Memory B cell (primary cell): ENCODE data around the gene KDM6B.

Experiments used
- ATAC-seq: fragments of 150-1000 bp; cut with Tn5 transposase; 2 replicates; pipeline ENCODE4 v1.10.0; 2021; ENCODE audit warnings: low read depth, mild to moderate bottlenecking, moderate library complexity
- DNase-seq, 2 donors: peaks; one replicate each; pipeline ENCODE4 v3.0.0; 2022; ENCODE audit warnings: low spot score in 2 of 2
- H3K27ac Mint-ChIP-seq: one replicate; pipeline ENCODE4 v1.8.0; 2022; ENCODE audit warnings: mild to moderate bottlenecking, moderate library complexity, mixed read lengths
- H3K27me3 Mint-ChIP-seq: one replicate; pipeline ENCODE4 v1.8.0; 2022; ENCODE audit warnings: mixed read lengths
- H3K36me3 Mint-ChIP-seq: one replicate; pipeline ENCODE4 v1.8.0; 2022; ENCODE audit warnings: mild to moderate bottlenecking, mixed read lengths
- H3K4me1 Mint-ChIP-seq: one replicate; pipeline ENCODE4 v1.8.0; 2022; ENCODE audit warnings: mixed read lengths
- H3K4me3 Mint-ChIP-seq: one replicate; pipeline ENCODE4 v1.8.0; 2022; ENCODE audit warnings: mild to moderate bottlenecking, moderate library complexity, mixed read lengths
- H3K9me3 Mint-ChIP-seq: one replicate; pipeline ENCODE4 v1.8.0; 2022; ENCODE audit warnings: mixed read lengths

Gene KDM6B

DNA sequence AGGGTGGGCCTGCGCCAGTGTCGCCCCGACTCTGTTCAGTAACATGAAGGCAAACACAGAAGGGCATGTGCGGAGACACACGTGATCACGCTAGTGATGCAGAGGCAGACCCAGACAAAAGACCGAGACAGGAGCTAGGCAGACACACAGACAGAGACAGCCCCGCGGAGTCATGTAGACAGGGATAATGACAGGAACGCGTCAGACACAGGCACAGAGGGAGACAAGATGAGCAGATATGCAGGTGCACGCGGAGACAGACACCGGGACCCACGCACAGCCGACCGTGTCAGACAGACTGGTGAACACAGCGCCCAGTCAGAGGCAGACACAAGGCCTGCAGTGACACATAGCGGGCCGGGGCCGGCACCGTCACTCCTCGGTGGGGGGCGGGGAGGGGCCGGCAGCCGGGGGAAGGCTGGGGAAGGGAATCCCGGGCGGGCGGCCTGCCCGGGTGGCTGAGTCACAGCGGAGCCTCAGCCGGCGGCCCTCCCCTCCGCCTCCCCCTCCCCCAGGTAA is 7.4 kb downstream of the KDM6B start:
- H3K27me3 Mint-ChIP-seq = no peaks in the 10 kb centered on the region
- H3K36me3 Mint-ChIP-seq = peaks cover 5% of the 10 kb centered on the region
- H3K4me3 Mint-ChIP-seq = peak overlapping the region; percentile 97
- peaks cover 56% of the 10 kb centered on the region for H3K4me1 Mint-ChIP-seq
- DNase-seq (peak; percentile 82 to 87), ATAC-seq (peak; percentile 27)
- H3K9me3 Mint-ChIP-seq = no peaks in the 10 kb centered on the region
- H3K27ac Mint-ChIP-seq = peak overlapping the region; percentile 99

DNA sequence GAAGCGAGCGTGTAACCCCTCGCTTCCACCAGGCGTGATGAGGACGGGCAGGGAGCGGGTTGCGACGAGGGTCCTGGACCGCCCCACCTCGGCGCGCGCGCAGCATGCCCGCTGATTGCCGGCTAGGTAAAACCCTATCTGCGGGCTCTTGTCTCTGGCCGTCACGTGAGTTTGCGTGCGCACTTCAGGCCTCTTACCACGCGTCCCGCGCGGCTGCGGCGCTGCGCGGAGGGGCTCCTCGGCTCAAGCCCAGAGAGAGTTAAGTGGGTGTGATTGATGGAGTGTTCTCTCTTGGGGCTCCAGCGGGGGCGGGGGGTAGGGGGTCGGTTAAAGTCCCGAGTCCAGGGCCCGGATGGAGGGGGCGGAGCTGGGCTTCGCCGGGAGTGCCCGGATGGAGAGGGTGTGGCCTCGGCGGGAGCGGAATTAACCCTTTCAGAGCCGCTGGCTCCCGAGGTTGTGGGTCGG is 7.9 kb downstream of the KDM6B start:
- H3K27ac Mint-ChIP-seq = peak overlapping the region; percentile 99
- DNase-seq (peak; percentile 84 to 94), ATAC-seq (peak; percentile 28)
- H3K36me3 Mint-ChIP-seq = peaks cover 8% of the 10 kb centered on the region
- no peaks in the 10 kb centered on the region for H3K9me3 Mint-ChIP-seq
- no peaks in the 10 kb centered on the region for H3K27me3 Mint-ChIP-seq
- peak overlapping the region; percentile 97 for H3K4me3 Mint-ChIP-seq
- peaks cover 53% of the 10 kb centered on the region for H3K4me1 Mint-ChIP-seq

GRCh38 chr17:7842380-7843256 is 8.6 kb downstream of the KDM6B start:
- DNase-seq (peak in 1 of 2 donors; percentile 97), ATAC-seq (peak; percentile 50)
- H3K36me3 Mint-ChIP-seq = peaks cover 10% of the 10 kb centered on the region
- H3K4me3 Mint-ChIP-seq = peak overlapping the region; percentile 97
- H3K27ac Mint-ChIP-seq = peak overlapping the region; percentile 99
- peaks cover 47% of the 10 kb centered on the region for H3K4me1 Mint-ChIP-seq
- no peaks in the 10 kb centered on the region for H3K27me3 Mint-ChIP-seq
- no peaks in the 10 kb centered on the region for H3K9me3 Mint-ChIP-seq

GRCh38 chr17:7843257-7843535 is 9.2 kb downstream of the KDM6B start:
- DNase-seq (peak in 1 of 2 donors; percentile 79), ATAC-seq (no peak)
- peaks cover 46% of the 10 kb centered on the region for H3K4me1 Mint-ChIP-seq
- peak overlapping the region; percentile 99 for H3K27ac Mint-ChIP-seq
- no peaks in the 10 kb centered on the region for H3K27me3 Mint-ChIP-seq
- peak overlapping the region; percentile 97 for H3K4me3 Mint-ChIP-seq
- peaks cover 11% of the 10 kb centered on the region for H3K36me3 Mint-ChIP-seq
- H3K9me3 Mint-ChIP-seq = no peaks in the 10 kb centered on the region

GRCh38 chr17:7843536-7844291 is 9.7 kb downstream of the KDM6B start:
- peak overlapping the region; percentile 97 for H3K4me3 Mint-ChIP-seq
- ATAC-seq (peak; percentile 26), DNase-seq (peak; percentile 93 to 94)
- H3K27me3 Mint-ChIP-seq = no peaks in the 10 kb centered on the region
- peaks cover 42% of the 10 kb centered on the region for H3K4me1 Mint-ChIP-seq
- peaks cover 13% of the 10 kb centered on the region for H3K36me3 Mint-ChIP-seq
- no peaks in the 10 kb centered on the region for H3K9me3 Mint-ChIP-seq
- peak overlapping the region; percentile 99 for H3K27ac Mint-ChIP-seq

- H3K4me3 Mint-ChIP-seq = peak overlapping the region; percentile 97
- ATAC-seq (peak; percentile 32), DNase-seq (peak; percentile 84 to 89)
- H3K4me1 Mint-ChIP-seq = peaks cover 35% of the 10 kb centered on the region
- H3K9me3 Mint-ChIP-seq = no peaks in the 10 kb centered on the region
- H3K27ac Mint-ChIP-seq = peak overlapping the region; percentile 99
- H3K36me3 Mint-ChIP-seq = peaks cover 13% of the 10 kb centered on the region
- H3K27me3 Mint-ChIP-seq = no peaks in the 10 kb centered on the region
Measured at GRCh38 chr17:7844292-7845154, 10.5 kb downstream of the KDM6B start.

DNA sequence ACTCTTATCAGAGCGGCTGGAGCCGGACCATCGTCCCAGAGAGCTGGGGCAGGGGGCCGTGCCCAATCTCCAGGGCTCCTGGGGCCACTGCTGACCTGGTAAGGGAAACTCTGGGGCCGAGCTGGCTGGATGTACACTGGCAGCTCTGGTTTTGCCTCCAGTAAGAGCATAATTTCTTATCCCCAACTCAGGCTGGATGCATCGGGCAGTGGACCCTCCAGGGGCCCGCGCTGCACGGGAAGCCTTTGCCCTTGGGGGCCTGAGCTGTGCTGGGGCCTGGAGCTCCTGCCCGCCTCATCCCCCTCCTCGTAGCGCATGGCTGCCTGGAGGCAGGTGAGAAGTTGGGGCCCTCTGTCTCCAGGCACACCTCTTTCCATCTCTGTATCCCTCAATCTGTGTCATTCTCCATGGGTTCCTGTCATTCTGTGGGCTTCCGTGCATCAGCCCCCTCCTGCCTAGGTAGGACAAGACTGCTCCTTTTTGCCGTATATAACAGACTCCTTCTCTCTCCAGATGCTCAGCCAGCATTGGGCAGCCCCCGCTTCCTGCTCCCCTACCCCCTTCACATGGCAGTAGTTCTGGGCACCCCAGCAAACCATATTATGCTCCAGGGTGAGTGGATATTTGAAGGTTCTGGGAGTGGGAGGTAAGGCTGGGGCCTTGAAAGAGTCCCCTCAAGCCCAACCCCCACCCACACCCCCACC is 11.5 kb downstream of the KDM6B start:
- peak overlapping the region; percentile 97 for H3K4me3 Mint-ChIP-seq

GRCh38 chr17:7846063-7846735 is 12.2 kb downstream of the KDM6B start:
- Mint-ChIP-seq H3K4me3 (peak overlapping the region; percentile 47), H3K27me3 (no peaks in the 10 kb centered on the region), H3K27ac (peak overlapping the region; percentile 99), H3K36me3 (peaks cover 9% of the 10 kb centered on the region), H3K9me3 (no peaks in the 10 kb centered on the region), H3K4me1 (peaks cover 27% of the 10 kb centered on the region)
- ATAC-seq = no peak
- DNase-seq = peak in 1 of 2 donors; percentile 20

More for the DNA sequence above, 11.5 kb downstream of the KDM6B start:
- DNase-seq = peak in 1 of 2 donors; percentile 38
- H3K36me3 Mint-ChIP-seq = peaks cover 11% of the 10 kb centered on the region
- H3K27ac Mint-ChIP-seq = peak overlapping the region; percentile 99
- H3K9me3 Mint-ChIP-seq = no peaks in the 10 kb centered on the region
- peaks cover 28% of the 10 kb centered on the region for H3K4me1 Mint-ChIP-seq
- H3K27me3 Mint-ChIP-seq = no peaks in the 10 kb centered on the region
- no peak for ATAC-seq

- Mint-ChIP-seq H3K36me3 (peaks cover 9% of the 10 kb centered on the region), H3K27me3 (no peaks in the 10 kb centered on the region), H3K4me1 (peaks cover 28% of the 10 kb centered on the region), H3K4me3 (no peak overlapping the region), H3K9me3 (no peaks in the 10 kb centered on the region), H3K27ac (peak overlapping the region; percentile 74)
- DNase-seq (peak; percentile 4 to 19), ATAC-seq (no peak)
Measured at GRCh38 chr17:7846765-7847661, 13.0 kb downstream of the KDM6B start.

GRCh38 chr17:7848131-7848579 is 14.1 kb downstream of the KDM6B start:
- Mint-ChIP-seq H3K9me3 (no peaks in the 10 kb centered on the region), H3K4me1 (peaks cover 26% of the 10 kb centered on the region), H3K4me3 (no peak overlapping the region), H3K27me3 (no peaks in the 10 kb centered on the region), H3K36me3 (peaks cover 9% of the 10 kb centered on the region), H3K27ac (no peak overlapping the region)
- ATAC-seq (no peak), DNase-seq (peak in 1 of 2 donors; percentile 23)

DNA sequence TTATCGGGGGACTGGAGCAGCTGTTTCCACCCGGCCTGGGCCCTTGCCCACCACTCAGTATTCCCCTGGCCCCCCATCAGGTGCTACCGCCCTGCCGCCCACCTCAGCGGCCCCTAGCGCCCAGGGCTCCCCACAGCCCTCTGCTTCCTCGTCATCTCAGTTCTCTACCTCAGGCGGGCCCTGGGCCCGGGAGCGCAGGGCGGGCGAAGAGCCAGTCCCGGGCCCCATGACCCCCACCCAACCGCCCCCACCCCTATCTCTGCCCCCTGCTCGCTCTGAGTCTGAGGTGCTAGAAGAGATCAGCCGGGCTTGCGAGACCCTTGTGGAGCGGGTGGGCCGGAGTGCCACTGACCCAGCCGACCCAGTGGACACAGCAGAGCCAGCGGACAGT is 14.7 kb downstream of the KDM6B start:
- H3K4me3 Mint-ChIP-seq = no peak overlapping the region
- ATAC-seq (no peak), DNase-seq (peak in 1 of 2 donors; percentile 23)
- no peaks in the 10 kb centered on the region for H3K27me3 Mint-ChIP-seq
- peak overlapping the region; percentile 89 for H3K27ac Mint-ChIP-seq
- H3K36me3 Mint-ChIP-seq = peaks cover 9% of the 10 kb centered on the region
- no peaks in the 10 kb centered on the region for H3K9me3 Mint-ChIP-seq
- peaks cover 26% of the 10 kb centered on the region for H3K4me1 Mint-ChIP-seq
